Trophoblast cell (in vitro differentiated cells and primary cell): ENCODE measurements around the gene CD47.

Experiments
- DNase-seq, 2 donors: peaks; one replicate each; pipeline ENCODE4 v3.0.0-alpha.2; 2016
- H2AFZ ChIP-seq: 2 replicates; pipeline ENCODE4 v1.6.1; 2013; ENCODE audit warnings: low read length, moderate library complexity, mild to moderate bottlenecking; ENCODE audit not compliant: insufficient read depth, poor library complexity
- H2AK5ac ChIP-seq: 2 replicates; pipeline ENCODE4 v1.6.1; 2013; ENCODE audit warnings: mild to moderate bottlenecking, low read length
- H2BK120ac ChIP-seq: 2 replicates; pipeline ENCODE4 v1.6.1; 2013; ENCODE audit warnings: low read length, mild to moderate bottlenecking, moderate library complexity; ENCODE audit not compliant: insufficient read depth, poor library complexity
- H2BK12ac ChIP-seq: 2 replicates; pipeline ENCODE4 v1.6.1; 2013; ENCODE audit warnings: mild to moderate bottlenecking, low read length, moderate library complexity
- H2BK5ac ChIP-seq: 2 replicates; pipeline ENCODE4 v1.6.1; 2013; ENCODE audit warnings: low read length, low read depth, moderate library complexity, mild to moderate bottlenecking; ENCODE audit not compliant: poor library complexity
- H3K14ac ChIP-seq: 2 replicates; pipeline ENCODE4 v1.6.1; 2013; ENCODE audit warnings: mild to moderate bottlenecking, low read length
- H3K18ac ChIP-seq: 2 replicates; pipeline ENCODE4 v1.6.1; 2013; ENCODE audit warnings: mild to moderate bottlenecking, low read length
- H3K23ac ChIP-seq: 2 replicates; pipeline ENCODE4 v1.6.1; 2013; ENCODE audit warnings: low read length
- H3K27ac ChIP-seq: 2 replicates; pipeline ENCODE4 v1.5.1; 2013; ENCODE audit warnings: low read depth, mild to moderate bottlenecking, inconsistent platforms, low read length, moderate library complexity
- H3K27me3 ChIP-seq: 2 replicates; pipeline ENCODE4 v1.6.1; 2013; ENCODE audit warnings: inconsistent platforms, mild to moderate bottlenecking, low read length, moderate library complexity; ENCODE audit not compliant: insufficient read depth
- H3K36me3 ChIP-seq, 2 experiments: 1 replicate in 1 of 2; 2 replicates in 1 of 2; pipeline ENCODE4 v1.6.1; 2013; ENCODE audit warnings: low read length in 2 of 2, mild to moderate bottlenecking in 2 of 2, moderate library complexity in 1 of 2; ENCODE audit not compliant: insufficient read depth in 2 of 2, control insufficient read depth in 1 of 2
- H3K4ac ChIP-seq: 2 replicates; pipeline ENCODE4 v1.6.1; 2013; ENCODE audit warnings: low read depth, mild to moderate bottlenecking, low read length, moderate library complexity
- H3K4me1 ChIP-seq, 2 experiments: 1 replicate in 1 of 2; 2 replicates in 1 of 2; pipeline ENCODE4 v1.6.1; 2013; ENCODE audit warnings: low read length in 2 of 2, mild to moderate bottlenecking in 2 of 2, moderate library complexity in 1 of 2; ENCODE audit not compliant: insufficient read depth in 2 of 2, control insufficient read depth in 1 of 2
- H3K4me2 ChIP-seq: 2 replicates; pipeline ENCODE4 v1.6.1; 2013; ENCODE audit warnings: inconsistent platforms, mild to moderate bottlenecking, low read length, moderate library complexity
- H3K4me3 ChIP-seq: 2 replicates; pipeline ENCODE4 v1.5.1; 2013; ENCODE audit warnings: mild to moderate bottlenecking, low read depth, low read length, inconsistent platforms
- H3K79me1 ChIP-seq: one replicate; pipeline ENCODE4 v1.6.1; 2013; ENCODE audit warnings: low read length
- H3K79me2 ChIP-seq: 2 replicates; pipeline ENCODE4 v1.6.1; 2013; ENCODE audit warnings: low read length, mild to moderate bottlenecking; ENCODE audit not compliant: control insufficient read depth, insufficient read depth, poor library complexity
- H3K9ac ChIP-seq: 2 replicates; pipeline ENCODE4 v1.6.1; 2013; ENCODE audit warnings: mild to moderate bottlenecking, low read length
- H3K9me3 ChIP-seq: 2 replicates; pipeline ENCODE4 v1.6.1; 2013; ENCODE audit warnings: low read depth, mild to moderate bottlenecking, control low read depth, inconsistent platforms, low read length; ENCODE audit not compliant: insufficient read depth
- H4K12ac ChIP-seq: 2 replicates; pipeline ENCODE4 v1.6.1; 2013; ENCODE audit warnings: low read depth, mild to moderate bottlenecking, low read length, moderate library complexity
- H4K8ac ChIP-seq: 2 replicates; pipeline ENCODE4 v1.6.1; 2013; ENCODE audit warnings: low read depth, mild to moderate bottlenecking, low read length, moderate library complexity
- H4K91ac ChIP-seq: one replicate; pipeline ENCODE4 v1.6.1; 2013; ENCODE audit warnings: low read depth, mild to moderate bottlenecking, low read length, moderate library complexity
- WGBS: extraction: QIAGEN DNeasy Blood & Tissue Kit; methylation state at CpG from one replicate; pipeline ENCODE4 v1.1.7; 2013; ENCODE audit warnings: missing lambda C conversion rate; ENCODE audit not compliant: insufficient read length, insufficient coverage; ENCODE audit errors: extremely low coverage; 5-methylcytosine and 5-hydroxymethylcytosine counted together

Gene CD47

GRCh38 chr3:108051005-108051404 is 39.8 kb downstream of the CD47 start:
- H3K4me2 ChIP-seq: no peak overlapping the region
- peaks cover 3 to 5% of the 10 kb centered on the region in 2 experiments for H3K36me3 ChIP-seq
- peaks cover 4 to 6% of the 10 kb centered on the region in 2 experiments for H3K4me1 ChIP-seq
- no peak overlapping the region for H3K4me3 ChIP-seq
- H3K14ac ChIP-seq: no peak overlapping the region
- H2BK5ac ChIP-seq: no peak overlapping the region
- H3K27me3 ChIP-seq: no peaks in the 10 kb centered on the region
- H3K4ac ChIP-seq: no peak overlapping the region
- no peaks in the 10 kb centered on the region for H3K79me1 ChIP-seq
- H4K91ac ChIP-seq: no peak overlapping the region
- H3K18ac ChIP-seq: no peak overlapping the region
- H2BK120ac ChIP-seq: no peak overlapping the region
- DNase-seq: no peak
- H3K79me2 ChIP-seq: no peaks in the 10 kb centered on the region
- no peak overlapping the region for H2AFZ ChIP-seq
- no peak overlapping the region for H4K12ac ChIP-seq
- no CpG with 5 or more reads among the region's 3 CpGs for WGBS
- no peak overlapping the region for H2BK12ac ChIP-seq
- H3K27ac ChIP-seq: no peak overlapping the region
- no peak overlapping the region for H4K8ac ChIP-seq
- no peak overlapping the region for H3K9ac ChIP-seq
- H3K9me3 ChIP-seq: no peaks in the 10 kb centered on the region
- H3K23ac ChIP-seq: no peak overlapping the region
- H2AK5ac ChIP-seq: no peak overlapping the region

GRCh38 chr3:108047987-108048386 is 42.8 kb downstream of the CD47 start:
- Histone ChIP-seq H2BK120ac (no peak overlapping the region), H3K4me1 (peaks cover 1 to 4% of the 10 kb centered on the region in 2 experiments), H3K4me2 (no peak overlapping the region), H3K27ac (no peak overlapping the region), H3K14ac (no peak overlapping the region), H3K4me3 (no peak overlapping the region), H3K79me2 (no peaks in the 10 kb centered on the region), H4K91ac (no peak overlapping the region), H2BK12ac (no peak overlapping the region), H3K9me3 (no peaks in the 10 kb centered on the region), H2BK5ac (no peak overlapping the region), H3K79me1 (no peaks in the 10 kb centered on the region), H3K4ac (no peak overlapping the region), H3K23ac (no peak overlapping the region), H4K12ac (no peak overlapping the region), H3K18ac (no peak overlapping the region), H3K9ac (no peak overlapping the region), H3K27me3 (no peaks in the 10 kb centered on the region), H3K36me3 (peaks cover 3 to 5% of the 10 kb centered on the region in 2 experiments), H4K8ac (no peak overlapping the region), H2AK5ac (no peak overlapping the region), H2AFZ (no peak overlapping the region)
- DNase-seq: no peak
- no CpG with 5 or more reads among the region's 1 CpG for WGBS

DNA sequence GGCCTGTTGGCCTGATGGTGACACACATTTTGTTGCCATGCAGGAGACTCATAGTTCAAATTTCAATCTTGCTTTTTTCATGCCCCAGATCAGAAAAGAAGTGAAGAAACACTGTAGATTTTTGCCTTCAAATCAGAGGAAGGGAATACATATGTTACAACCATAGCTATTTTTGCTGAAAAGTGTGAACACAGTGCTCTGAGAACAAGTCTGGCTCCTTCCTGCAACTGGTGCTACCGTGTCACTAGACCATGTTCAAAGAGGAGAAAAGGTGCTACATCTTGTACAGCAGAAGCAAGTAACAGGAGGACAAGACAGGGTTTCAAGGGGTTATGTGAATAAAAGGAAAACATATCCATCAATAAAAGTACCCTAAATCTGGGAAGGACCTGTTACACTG is 44.6 kb downstream of the CD47 start:
- H3K18ac ChIP-seq: no peak overlapping the region
- H3K4me1 ChIP-seq: no peaks in the 10 kb centered on the region
- no peak overlapping the region for H4K91ac ChIP-seq
- no peaks in the 10 kb centered on the region for H3K9me3 ChIP-seq
- H2BK12ac ChIP-seq: no peak overlapping the region
- H3K23ac ChIP-seq: no peak overlapping the region
- H3K27ac ChIP-seq: no peak overlapping the region
- H4K12ac ChIP-seq: no peak overlapping the region
- DNase-seq: no peak
- H3K9ac ChIP-seq: no peak overlapping the region
- no peaks in the 10 kb centered on the region for H3K27me3 ChIP-seq
- H2AK5ac ChIP-seq: no peak overlapping the region
- WGBS: no CpG with 5 or more reads among the region's 1 CpG
- no peak overlapping the region for H3K4me2 ChIP-seq
- H3K4me3 ChIP-seq: no peak overlapping the region
- no peak overlapping the region for H3K14ac ChIP-seq
- H3K79me1 ChIP-seq: no peaks in the 10 kb centered on the region
- H4K8ac ChIP-seq: no peak overlapping the region
- H3K79me2 ChIP-seq: no peaks in the 10 kb centered on the region
- peaks cover 6 to 11% of the 10 kb centered on the region in 2 experiments for H3K36me3 ChIP-seq
- H2BK120ac ChIP-seq: no peak overlapping the region
- no peak overlapping the region for H2AFZ ChIP-seq
- H3K4ac ChIP-seq: no peak overlapping the region
- no peak overlapping the region for H2BK5ac ChIP-seq

- Histone ChIP-seq H3K79me2 (no peaks in the 10 kb centered on the region), H2BK5ac (no peak overlapping the region), H3K9me3 (no peaks in the 10 kb centered on the region), H3K14ac (no peak overlapping the region), H2BK120ac (no peak overlapping the region), H2BK12ac (no peak overlapping the region), H3K4me1 (no peaks in the 10 kb centered on the region), H3K9ac (no peak overlapping the region), H4K91ac (no peak overlapping the region), H2AK5ac (no peak overlapping the region), H3K27me3 (no peaks in the 10 kb centered on the region), H3K18ac (no peak overlapping the region), H3K4me3 (no peak overlapping the region), H3K4ac (no peak overlapping the region), H3K27ac (no peak overlapping the region), H3K23ac (no peak overlapping the region), H4K12ac (no peak overlapping the region), H3K79me1 (peaks cover 2% of the 10 kb centered on the region), H3K36me3 (peaks cover 3 to 11% of the 10 kb centered on the region in 2 experiments), H2AFZ (no peak overlapping the region), H4K8ac (no peak overlapping the region), H3K4me2 (no peak overlapping the region)
- DNase-seq: no peak
Measured at GRCh38 chr3:108044699-108045098, 46.1 kb downstream of the CD47 start.
